Hepatocyte (in vitro differentiated cells): Measurements from ENCODE around the gene IL22RA2. TPM values are rescaled to one million over a fixed set of nuclear protein-coding genes. Genes with fewer than 3 reads are reported as not detected.

Source experiments
- DNase-seq: peaks from one replicate; pipeline ENCODE4 v3.0.0-alpha.2; 2016; ENCODE audit warnings: low spot score
- H2AFZ ChIP-seq: fragments of 200-600 bp; sonication (generic); 2 replicates; pipeline ENCODE4 v1.6.0; 2016; ENCODE audit warnings: antibody characterized with exemption, mild to moderate bottlenecking
- H3K27ac ChIP-seq: fragments of 200-600 bp; sonication (generic); 2 replicates; pipeline ENCODE4 v1.5.1; 2016; ENCODE audit warnings: mild to moderate bottlenecking
- H3K27me3 ChIP-seq: fragments of 200-600 bp; sonication (generic); 2 replicates; pipeline ENCODE4 v1.6.1; 2016
- H3K36me3 ChIP-seq: fragments of 200-600 bp; sonication (generic); replicated peaks from 2 replicates; pipeline ENCODE4 v1.5.1; 2016; ENCODE audit warnings: low read depth; ENCODE audit not compliant: insufficient read depth
- H3K4me1 ChIP-seq: fragments of 200-600 bp; sonication (generic); 2 replicates; pipeline ENCODE4 v1.5.1; 2016; ENCODE audit warnings: mild to moderate bottlenecking, moderate library complexity; ENCODE audit not compliant: insufficient read depth
- H3K4me2 ChIP-seq: fragments of 200-600 bp; sonication (generic); 2 replicates; pipeline ENCODE4 v1.6.0; 2016
- H3K4me3 ChIP-seq: fragments of 200-600 bp; sonication (generic); 2 replicates; pipeline ENCODE4 v1.5.1; 2016; ENCODE audit warnings: mild to moderate bottlenecking
- H3K79me2 ChIP-seq: fragments of 200-600 bp; sonication (generic); 2 replicates; pipeline ENCODE4 v1.6.0; 2017; ENCODE audit warnings: mild to moderate bottlenecking
- H3K9me2 ChIP-seq: fragments of 200-600 bp; sonication (generic); replicated peaks from 2 replicates; pipeline ENCODE4 v1.6.0; 2017; ENCODE audit warnings: mild to moderate bottlenecking; ENCODE audit not compliant: insufficient read depth
- H3K9me3 ChIP-seq: fragments of 200-600 bp; sonication (generic); 2 replicates; pipeline ENCODE4 v1.5.1; 2016; ENCODE audit warnings: low read depth, mild to moderate bottlenecking
- H4K20me1 ChIP-seq: fragments of 200-600 bp; sonication (generic); 2 replicates; pipeline ENCODE4 v1.6.0; 2016; ENCODE audit warnings: mild to moderate bottlenecking; ENCODE audit not compliant: insufficient read depth, poor library complexity, severe bottlenecking
- EZH2 ChIP-seq: fragments of 200-600 bp; sonication (generic); IDR thresholded peaks from 2 replicates; pipeline ENCODE4 v1.6.1; 2016; ENCODE audit warnings: antibody characterized with exemption, mild to moderate bottlenecking, borderline replicate concordance
- EZH2phosphoT487 ChIP-seq: fragments of 200-600 bp; sonication (generic); IDR thresholded peaks from one replicate; pipeline ENCODE4 v1.6.1; 2018; ENCODE audit warnings: antibody characterized with exemption, mild to moderate bottlenecking, low read depth, moderate library complexity; ENCODE audit not compliant: unreplicated experiment, severe bottlenecking
- WGBS: methylation state at CpG from one replicate; pipeline ENCODE4 v1.1.6; 2016; ENCODE audit warnings: low lambda C conversion rate; ENCODE audit errors: missing lambda C conversion rate; 5-methylcytosine and 5-hydroxymethylcytosine counted together
- polyA plus RNA-seq: library from polyadenylated mRNA; unstranded; fragments of >200 nt; fragmentation: Nextera tagmentation; extraction: Ambion mirVana; gene quantifications from 2 replicates; pipeline ENCODE4 v1.2.1, GENCODE V29; 2016
- total RNA-seq: library from RNA; depleted of rRNA; stranded (reverse); fragments of >200 nt; gene quantifications from 2 replicates; pipeline ENCODE4 v1.2.3, GENCODE V29; 2014
- TF ChIP-seq, protein P1 (sequence below): fragments of 200-600 bp; sonication (generic); IDR thresholded peaks from 2 replicates; pipeline ENCODE4 v1.5.1; 2016; ENCODE audit warnings: antibody characterized with exemption, mild to moderate bottlenecking; ENCODE audit not compliant: poor library complexity

The IL22RA2 gene
- total and polyA plus RNA-seq, 2 experiments from 2014 or later = not detected

DNA sequence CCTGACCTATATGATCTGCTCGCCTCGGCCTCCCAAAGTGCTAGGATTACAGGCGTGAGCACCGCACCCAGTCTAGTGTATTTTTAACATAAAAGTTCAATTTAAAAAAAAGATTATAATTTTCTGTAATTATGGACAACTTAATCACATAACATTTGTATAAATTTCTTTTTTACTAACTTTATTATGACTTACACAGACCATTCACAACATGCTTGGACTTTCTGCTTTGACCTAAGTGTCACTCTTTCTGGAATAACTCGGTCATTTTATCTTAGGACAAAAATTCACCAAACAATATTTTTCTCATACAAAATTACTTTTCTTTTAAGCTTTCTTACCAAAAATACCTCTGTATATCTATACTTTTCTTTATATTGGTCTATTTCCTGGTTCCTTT lies 15.4 kb upstream of the IL22RA2 start:
- no peak for TF ChIP-seq EZH2phosphoT487
- TF ChIP-seq, protein P1, sequence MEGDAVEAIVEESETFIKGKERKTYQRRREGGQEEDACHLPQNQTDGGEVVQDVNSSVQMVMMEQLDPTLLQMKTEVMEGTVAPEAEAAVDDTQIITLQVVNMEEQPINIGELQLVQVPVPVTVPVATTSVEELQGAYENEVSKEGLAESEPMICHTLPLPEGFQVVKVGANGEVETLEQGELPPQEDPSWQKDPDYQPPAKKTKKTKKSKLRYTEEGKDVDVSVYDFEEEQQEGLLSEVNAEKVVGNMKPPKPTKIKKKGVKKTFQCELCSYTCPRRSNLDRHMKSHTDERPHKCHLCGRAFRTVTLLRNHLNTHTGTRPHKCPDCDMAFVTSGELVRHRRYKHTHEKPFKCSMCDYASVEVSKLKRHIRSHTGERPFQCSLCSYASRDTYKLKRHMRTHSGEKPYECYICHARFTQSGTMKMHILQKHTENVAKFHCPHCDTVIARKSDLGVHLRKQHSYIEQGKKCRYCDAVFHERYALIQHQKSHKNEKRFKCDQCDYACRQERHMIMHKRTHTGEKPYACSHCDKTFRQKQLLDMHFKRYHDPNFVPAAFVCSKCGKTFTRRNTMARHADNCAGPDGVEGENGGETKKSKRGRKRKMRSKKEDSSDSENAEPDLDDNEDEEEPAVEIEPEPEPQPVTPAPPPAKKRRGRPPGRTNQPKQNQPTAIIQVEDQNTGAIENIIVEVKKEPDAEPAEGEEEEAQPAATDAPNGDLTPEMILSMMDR = no peak
- TF ChIP-seq EZH2 = no peak
- no peaks in the 10 kb centered on the region for H3K4me1 ChIP-seq
- no peaks in the 10 kb centered on the region for H4K20me1 ChIP-seq
- DNase-seq = no peak
- no peaks in the 10 kb centered on the region for H3K9me2 ChIP-seq
- H3K9me3 ChIP-seq = peaks cover 8% of the 10 kb centered on the region
- H3K4me2 ChIP-seq = no peak overlapping the region
- H3K27ac ChIP-seq = no peak overlapping the region
- H3K79me2 ChIP-seq = no peaks in the 10 kb centered on the region
- H3K4me3 ChIP-seq = no peak overlapping the region
- H3K36me3 ChIP-seq = no peaks in the 10 kb centered on the region
- H3K27me3 ChIP-seq = no peaks in the 10 kb centered on the region
- H2AFZ ChIP-seq = no peak overlapping the region
- 85% methylated on average over 5 of the region's 5 CpGs for WGBS

DNA sequence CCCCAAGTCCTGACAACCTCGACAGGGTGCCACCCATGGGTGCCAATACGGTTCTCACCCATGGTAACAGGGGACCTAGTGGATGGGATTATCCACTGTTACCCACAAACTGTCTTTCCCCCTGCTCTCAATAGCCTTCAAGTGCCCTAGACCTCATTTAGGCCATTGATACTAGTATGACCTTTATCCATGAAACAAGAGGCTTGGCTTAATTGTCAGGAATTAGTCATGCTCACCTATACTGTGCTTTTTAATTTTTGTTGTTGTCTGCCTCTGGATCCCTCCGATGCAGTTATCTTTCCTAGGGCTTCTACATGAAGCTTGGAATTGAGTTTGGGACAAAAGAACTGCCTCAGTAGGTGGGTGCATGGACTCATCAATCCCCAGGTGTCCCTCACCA lies 11.8 kb upstream of the IL22RA2 start:
- Histone ChIP-seq H3K79me2 (no peaks in the 10 kb centered on the region), H3K4me1 (no peaks in the 10 kb centered on the region), H3K4me2 (no peak overlapping the region), H3K27me3 (no peaks in the 10 kb centered on the region), H3K4me3 (no peak overlapping the region), H3K9me3 (peaks cover 21% of the 10 kb centered on the region), H2AFZ (no peak overlapping the region), H3K9me2 (no peaks in the 10 kb centered on the region), H4K20me1 (no peaks in the 10 kb centered on the region), H3K36me3 (no peaks in the 10 kb centered on the region), H3K27ac (no peak overlapping the region)
- no peak for TF ChIP-seq EZH2phosphoT487
- TF ChIP-seq EZH2 = no peak
- TF ChIP-seq, protein P1 = no peak
- 81% methylated on average over 3 of the region's 3 CpGs for WGBS
- no peak for DNase-seq

DNA sequence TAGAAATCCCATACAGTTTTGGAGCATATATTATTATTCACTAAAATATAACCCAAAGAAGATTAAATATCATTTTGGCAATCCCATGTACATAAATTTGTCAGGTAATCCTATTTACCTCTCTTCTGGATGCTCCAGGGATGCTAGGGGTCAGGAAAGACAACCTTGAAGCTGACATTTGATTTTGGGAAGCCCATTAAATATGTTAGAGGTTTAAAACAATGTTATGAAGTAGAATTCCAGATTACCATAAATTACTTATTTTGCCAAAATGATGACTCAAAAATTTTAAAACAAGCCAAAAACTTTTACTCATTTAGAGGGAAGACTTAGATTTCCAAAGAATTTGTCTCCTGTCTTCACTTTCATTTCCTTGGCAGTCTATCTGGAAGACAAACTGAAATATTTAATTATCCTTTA lies 9.2 kb upstream of the IL22RA2 start:
- H3K79me2 ChIP-seq = no peaks in the 10 kb centered on the region
- no peak overlapping the region for H3K4me2 ChIP-seq
- H3K9me2 ChIP-seq = no peaks in the 10 kb centered on the region
- no peak overlapping the region for H3K27ac ChIP-seq
- DNase-seq = no peak
- no peaks in the 10 kb centered on the region for H4K20me1 ChIP-seq
- no peaks in the 10 kb centered on the region for H3K36me3 ChIP-seq
- H3K9me3 ChIP-seq = peaks cover 13% of the 10 kb centered on the region
- H3K4me3 ChIP-seq = no peak overlapping the region
- no peaks in the 10 kb centered on the region for H3K27me3 ChIP-seq
- no peak for TF ChIP-seq EZH2phosphoT487
- TF ChIP-seq, protein P1 = no peak
- TF ChIP-seq EZH2 = no peak
- no peaks in the 10 kb centered on the region for H3K4me1 ChIP-seq
- H2AFZ ChIP-seq = no peak overlapping the region
